Amniotic epithelial cell (primary cell): ENCODE results near the gene BCR.

ENCODE experiments used
- DNase-seq: peaks from one replicate; pipeline ENCODE4 v3.0.0-alpha.2; 2010; ENCODE audit warnings: low read depth

Gene BCR

DNA sequence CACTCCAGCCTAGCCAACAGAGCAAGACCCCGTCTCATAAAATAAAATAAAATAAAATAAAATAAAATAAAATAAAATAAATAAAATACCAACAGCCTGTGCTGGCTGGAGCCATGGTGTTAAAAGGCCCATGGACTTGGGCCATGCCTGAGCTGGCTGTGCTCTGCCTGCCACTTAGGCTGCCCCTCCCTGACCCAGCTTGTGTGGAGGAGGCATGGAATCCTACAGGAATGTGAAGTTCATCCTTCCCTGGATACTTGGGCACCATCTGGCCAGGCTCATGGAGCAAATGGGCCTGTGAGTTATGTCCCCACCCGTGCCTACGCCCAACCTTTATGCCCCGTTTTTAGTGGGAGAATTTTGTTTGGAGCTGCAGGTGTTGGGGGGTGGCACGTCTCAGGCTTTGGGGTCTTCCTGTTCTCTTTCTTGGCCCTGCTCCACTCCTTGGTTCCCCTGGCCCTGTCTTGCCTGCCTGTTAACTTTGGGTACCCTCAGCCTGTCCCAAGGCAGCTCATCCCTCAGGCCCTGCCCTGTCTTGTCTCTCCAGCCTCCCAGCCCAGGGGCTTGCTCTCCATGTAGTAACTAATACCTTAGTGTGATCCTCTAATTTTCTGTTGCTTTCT is 51.3 kb downstream of the BCR start:
- no peak for DNase-seq

GRCh38 chr22:23232094-23232905 is 52.0 kb downstream of the BCR start:
- no peak for DNase-seq

DNA sequence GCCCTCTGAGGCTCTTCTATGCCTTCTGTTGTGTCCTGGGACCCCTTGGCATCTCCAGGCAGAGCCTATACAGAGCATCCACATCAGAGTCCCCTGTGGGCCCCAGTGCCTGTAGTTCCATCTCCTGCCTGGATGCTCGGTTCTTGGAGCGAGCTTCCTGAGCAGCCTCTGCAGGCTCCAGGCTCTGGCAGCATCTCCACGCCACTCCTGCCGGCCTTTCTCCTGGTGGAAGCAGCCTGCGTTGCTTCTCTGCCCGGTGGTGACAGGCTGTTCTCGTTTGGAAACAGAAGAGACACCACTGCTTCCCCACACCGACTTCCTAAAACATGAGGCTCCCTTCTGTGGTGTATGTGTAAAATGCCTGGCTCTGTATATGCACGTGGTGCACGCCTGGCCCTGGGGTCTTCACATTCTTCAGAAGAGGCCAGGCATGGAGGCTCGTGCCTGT is 52.8 kb downstream of the BCR start:
- DNase-seq: peak; percentile 17

GRCh38 chr22:23233752-23234408 is 53.6 kb downstream of the BCR start:
- peak; percentile 69 for DNase-seq

GRCh38 chr22:23234409-23235161 is 54.3 kb downstream of the BCR start:
- no peak for DNase-seq

DNA sequence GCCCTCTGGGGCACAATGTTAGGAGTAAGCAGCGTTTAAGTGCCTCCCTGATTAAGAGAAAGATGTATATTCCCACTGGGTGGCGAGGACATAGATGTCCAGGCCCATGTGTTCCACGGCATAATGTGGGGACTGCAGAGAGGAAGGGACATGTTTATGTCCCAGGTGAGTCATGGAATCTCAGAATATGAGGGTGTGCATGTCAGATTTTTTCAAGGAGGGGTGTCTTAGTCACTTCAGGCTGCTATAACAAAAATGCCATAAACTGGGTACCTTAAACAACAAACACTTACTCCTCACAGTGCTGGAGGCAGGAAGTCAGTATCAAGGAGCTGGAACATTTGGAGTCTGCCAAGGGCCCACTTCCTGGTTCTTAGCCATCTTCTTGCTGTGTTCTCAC is 55.1 kb downstream of the BCR start:
- DNase-seq: no peak

- DNase-seq: no peak
These were observed 55.7 kb downstream of the BCR start for GRCh38 chr22:23236026-23236425.

DNA sequence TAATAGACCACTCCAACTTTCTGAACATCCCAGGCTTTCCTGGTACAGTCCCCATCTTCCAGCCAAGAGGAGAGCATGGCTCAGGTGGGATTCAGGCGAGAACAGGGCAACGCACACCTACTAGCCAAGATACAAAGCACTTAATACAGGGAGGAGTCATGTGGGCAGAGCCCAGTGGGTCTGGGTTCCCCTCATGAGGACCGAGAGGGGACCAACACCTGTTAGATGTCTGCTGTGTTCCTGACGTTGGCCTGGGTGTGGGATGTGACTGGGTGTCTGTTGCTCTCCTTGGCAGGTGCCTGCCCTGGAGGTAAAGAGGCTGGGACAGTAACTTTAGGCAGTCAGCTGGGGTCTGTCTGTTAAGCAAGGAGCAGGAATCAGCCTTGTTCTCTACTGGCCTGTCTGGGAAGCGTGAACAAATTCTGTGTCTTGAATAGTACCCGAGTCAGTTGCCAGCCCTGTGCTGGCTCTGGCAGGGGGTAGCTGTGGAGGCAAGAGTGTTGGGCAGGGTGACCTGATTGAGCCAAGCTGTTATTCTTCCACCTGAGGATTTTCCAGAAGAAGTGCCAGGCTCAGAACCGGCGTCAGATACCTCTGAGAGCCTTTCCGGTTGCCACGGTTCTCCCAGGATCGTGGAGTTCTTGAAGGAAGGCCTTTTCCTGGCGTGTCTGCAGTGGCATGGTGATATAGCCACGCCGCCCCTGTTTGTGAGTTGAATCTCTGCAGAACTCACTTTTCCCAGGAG is 56.3 kb downstream of the BCR start:
- no peak for DNase-seq

DNA sequence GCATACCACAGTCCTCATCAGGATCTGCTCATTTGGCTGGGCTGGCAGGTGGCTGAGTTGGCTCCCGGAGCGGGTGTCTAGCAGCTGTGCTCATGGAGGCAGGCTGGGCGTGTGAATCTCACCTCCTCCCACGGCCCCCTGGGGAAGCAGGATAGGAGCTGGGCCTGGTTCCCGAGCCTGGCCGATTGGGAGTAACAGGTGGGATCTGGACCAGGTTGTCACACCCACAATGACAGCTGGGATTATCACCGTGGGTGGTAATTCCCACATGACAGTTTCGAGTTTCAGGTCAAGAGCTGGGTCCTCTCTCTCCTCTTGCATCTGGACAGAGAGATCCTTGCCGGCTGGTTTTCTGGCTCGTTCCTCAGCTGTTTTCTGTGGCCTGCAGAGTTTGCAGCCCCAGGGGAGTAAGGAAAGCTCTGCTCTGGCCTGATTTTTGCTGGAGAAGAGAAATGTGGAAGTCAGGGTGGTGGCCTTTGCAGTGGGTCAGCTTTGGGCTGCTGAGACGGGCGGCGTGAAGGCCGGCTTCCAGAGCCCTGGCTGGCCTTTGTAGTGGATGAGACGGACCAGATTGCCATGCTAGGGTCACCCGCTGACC is 57.0 kb downstream of the BCR start:
- no peak for DNase-seq

DNA sequence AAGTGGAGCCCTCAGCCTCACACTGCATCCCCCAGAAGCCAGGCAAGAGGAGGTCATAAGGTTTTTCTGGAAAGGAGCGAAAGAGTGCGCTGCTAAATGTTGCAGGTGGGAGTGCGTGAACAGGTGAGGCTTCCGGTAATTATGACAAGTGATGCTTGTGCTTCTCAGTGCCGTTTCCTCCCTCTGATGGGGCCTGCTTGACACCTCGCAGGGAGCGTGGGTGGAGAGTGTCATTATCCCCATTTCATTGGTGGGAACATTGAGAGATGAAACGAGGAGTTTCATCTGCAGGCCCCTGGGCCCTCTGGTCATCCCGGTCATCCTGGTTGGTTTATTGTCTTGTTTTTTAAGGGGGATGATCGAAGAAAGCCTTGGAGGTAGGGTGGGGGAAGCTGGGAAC is 57.5 kb downstream of the BCR start:
- no peak for DNase-seq

GRCh38 chr22:23238707-23239106 is 58.4 kb downstream of the BCR start:
- DNase-seq: no peak

DNA sequence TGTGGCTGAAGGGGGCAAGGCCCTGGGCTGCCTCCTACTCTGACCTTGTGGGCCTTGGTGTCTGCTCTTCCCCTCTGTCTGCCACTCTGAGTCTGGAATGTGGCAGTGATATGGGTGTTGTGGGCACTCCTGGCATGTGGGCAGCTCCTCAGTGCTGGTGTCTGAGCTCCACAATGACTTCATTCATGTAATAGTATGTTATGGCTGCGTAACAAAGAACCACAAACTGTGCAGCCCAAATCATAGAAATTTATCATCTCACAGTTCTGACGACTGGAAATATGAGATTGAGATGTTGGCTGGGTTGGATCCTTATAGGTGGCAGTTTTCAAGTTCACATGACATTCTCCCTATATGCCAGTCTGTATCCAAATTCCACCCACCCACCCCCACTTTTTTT is 59.1 kb downstream of the BCR start:
- no peak for DNase-seq

DNA sequence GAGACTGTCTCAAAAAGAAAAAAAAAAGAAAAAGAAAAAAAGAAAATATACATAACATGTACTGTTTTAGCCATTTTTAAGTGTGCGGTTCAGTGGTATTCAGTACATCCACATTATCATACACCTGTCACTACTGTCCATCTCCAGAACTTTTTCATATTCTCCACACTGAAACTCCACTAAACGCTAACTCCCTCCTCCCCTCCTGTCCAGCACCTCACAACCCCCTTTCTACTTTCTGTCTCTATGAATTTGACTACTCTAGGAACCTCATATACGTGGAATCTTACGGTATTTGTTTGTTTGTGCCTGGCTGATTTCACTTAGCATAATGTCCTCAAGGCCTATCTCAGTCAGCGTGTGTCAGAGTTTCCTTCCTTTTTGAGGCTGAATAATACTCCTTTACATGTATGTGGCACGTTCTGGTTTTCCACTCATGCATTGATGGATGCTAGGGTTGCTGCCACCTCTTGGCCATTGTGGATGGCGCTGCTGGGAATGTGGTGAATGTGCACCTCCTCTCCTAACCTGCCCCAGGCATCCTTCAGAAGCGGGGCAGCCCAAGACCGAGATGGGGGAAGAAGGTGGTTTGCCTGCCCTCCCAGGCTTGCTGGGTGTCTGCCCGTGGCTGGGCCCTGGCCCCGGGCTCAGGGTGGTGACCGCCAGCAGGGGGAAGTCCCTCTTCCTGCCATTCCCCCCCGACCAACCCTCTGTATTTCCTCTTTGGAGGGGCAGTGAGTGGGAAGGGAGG is 60.5 kb downstream of the BCR start:
- no peak for DNase-seq

- no peak for DNase-seq
These were observed 61.5 kb downstream of the BCR start for GRCh38 chr22:23241562-23242472.

DNA sequence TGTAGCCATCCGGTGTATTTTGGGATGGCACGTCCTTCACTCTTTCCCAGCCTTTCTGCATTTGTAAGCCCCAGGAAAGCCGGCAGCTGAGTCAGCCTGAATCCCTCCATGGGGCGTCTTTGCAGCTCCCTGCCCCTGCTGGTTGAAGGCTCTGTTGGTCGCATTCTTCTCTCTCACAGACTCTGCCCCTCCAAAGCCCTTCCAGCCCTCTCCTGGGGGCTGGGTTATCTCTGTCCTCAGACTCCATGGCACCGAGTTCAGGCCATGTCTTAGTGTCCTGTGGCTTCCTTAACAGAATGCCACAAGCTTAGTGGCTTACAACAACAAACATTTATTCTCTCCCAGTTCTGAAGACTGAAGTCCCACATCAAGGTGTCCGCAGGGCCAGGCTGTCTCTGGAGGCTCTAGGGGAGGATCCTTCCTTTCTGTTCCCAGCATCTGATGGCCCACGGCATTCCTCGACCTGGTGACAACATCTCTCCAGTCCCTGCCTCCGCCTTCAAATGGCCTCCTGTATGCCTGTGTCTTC is 62.2 kb downstream of the BCR start:
- DNase-seq: peak; percentile 35

GRCh38 chr22:23243006-23243573 is 62.8 kb downstream of the BCR start:
- DNase-seq: no peak

GRCh38 chr22:23243859-23244689 is 63.8 kb downstream of the BCR start:
- DNase-seq: no peak

GRCh38 chr22:23244690-23245044 is 64.4 kb downstream of the BCR start:
- DNase-seq: no peak
